GM18508 (cell line): ENCODE data around the gene HTR3B.

Experiments used
- ATAC-seq: cut with Tn5 transposase; IDR thresholded peaks from one replicate; pipeline ENCODE4 v1.9.1; 2021; ENCODE audit warnings: moderate number of reproducible peaks; ENCODE audit not compliant: insufficient read depth, unreplicated experiment

HTR3B gene

GRCh38 chr11:113984781-113985180, 80.2 kb downstream of the HTR3B start:
- no peak for ATAC-seq

GRCh38 chr11:113985906-113986305, 81.3 kb downstream of the HTR3B start:
- no peak for ATAC-seq

GRCh38 chr11:113986351-113987140, 82.0 kb downstream of the HTR3B start:
- ATAC-seq = no peak

- no peak for ATAC-seq
Observed at GRCh38 chr11:113989381-113989780, 84.8 kb downstream of the HTR3B start.

GRCh38 chr11:113989916-113990315, 85.3 kb downstream of the HTR3B start:
- ATAC-seq = no peak

- no peak for ATAC-seq
Observed at GRCh38 chr11:113991170-113991569, 86.6 kb downstream of the HTR3B start.

GRCh38 chr11:113991718-113992458, 87.3 kb downstream of the HTR3B start:
- no peak for ATAC-seq

- ATAC-seq = no peak
Observed at GRCh38 chr11:113992459-113993110, 88.0 kb downstream of the HTR3B start.

- ATAC-seq = no peak
Observed at GRCh38 chr11:113994077-113994954, 89.7 kb downstream of the HTR3B start.
